Aorta (tissue), 5 donors: Measurements from ENCODE around the gene CELSR1. TPM values are rescaled to one million over a fixed set of nuclear protein-coding genes. Genes with fewer than 3 reads are reported as not detected.

Experiments
- ATAC-seq: fragments of 200-7000 bp; cut with Tn5 transposase; one replicate; pipeline ENCODE4 v1.9.1; 2022; ENCODE audit warnings: moderate library complexity; ENCODE audit not compliant: low FRiP score
- DNase-seq, 2 donors: peaks; one replicate each; pipeline ENCODE4 v3.0.0-alpha.2; 2020
- H3K27ac ChIP-seq, 2 donors: one replicate each; pipeline ENCODE4 v1.5.1; 2013; ENCODE audit warnings: low read length in 2 of 2, mild to moderate bottlenecking in 2 of 2, moderate library complexity in 2 of 2, control low read depth in 1 of 2, inconsistent platforms in 1 of 2, low read depth in 1 of 2
- H3K27me3 ChIP-seq, 2 donors: one replicate each; pipeline ENCODE4 v1.6.1; 2013; ENCODE audit warnings: control low read depth in 1 of 2, low read length in 1 of 2, mild to moderate bottlenecking in 1 of 2, moderate library complexity in 1 of 2; ENCODE audit not compliant: insufficient read depth in 2 of 2, control insufficient read depth in 1 of 2
- H3K36me3 ChIP-seq, 2 donors: one replicate each; pipeline ENCODE4 v1.6.1; 2013; ENCODE audit warnings: control low read depth in 1 of 2, low read length in 1 of 2, mild to moderate bottlenecking in 1 of 2; ENCODE audit not compliant: insufficient read depth in 2 of 2, control insufficient read depth in 1 of 2
- H3K4me1 ChIP-seq, 2 donors: one replicate each; pipeline ENCODE4 v1.6.1; 2013; ENCODE audit warnings: low read length in 2 of 2, control low read depth in 1 of 2, mild to moderate bottlenecking in 1 of 2, moderate library complexity in 1 of 2; ENCODE audit not compliant: insufficient read depth in 2 of 2, control insufficient read depth in 1 of 2
- H3K4me3 ChIP-seq, 2 donors: one replicate each; pipeline ENCODE4 v1.5.1; 2013; ENCODE audit warnings: low read length in 2 of 2, control low read depth in 1 of 2, mild to moderate bottlenecking in 1 of 2
- H3K9me3 ChIP-seq: one replicate; pipeline ENCODE4 v1.6.1; 2013; ENCODE audit warnings: mild to moderate bottlenecking, low read length; ENCODE audit not compliant: control insufficient read depth
- WGBS, 2 donors: extraction: QIAGEN DNeasy Blood & Tissue Kit; methylation state at CpG; one replicate each; pipeline ENCODE4 v1.1.7; 2013; 5-methylcytosine and 5-hydroxymethylcytosine counted together
- intact Hi-C, 2 donors: fragments of 100-400 bp; cut with DNase I; formaldehyde crosslinking; loops; one replicate each; pipeline versions ENCODE4 v1.14.2 to v1.15.0; 2022
- polyA plus RNA-seq, 2 donors: library from polyadenylated mRNA; stranded (reverse); fragments of 200-250 nt; gene quantifications; one replicate each; pipeline ENCODE4 v1.2.3, GENCODE V29; 2013
- total RNA-seq, 2 donors: library from RNA; stranded (reverse); fragmentation: NEBNext Ultra II Directional; extraction: Animal tissue kit (Norgen Biotek cat#: 25700); gene quantifications; one replicate each; pipeline ENCODE4 v1.2.1, GENCODE V29; 2021
- donor health status: healthy with polysubstance abuse.
- donor health status: Bipolar disorder and iron deficiency.
- donor health status: DM: no; HTN: no; CAD: no.
- donor health status: DM: no; HTN: no; CAD: no.
- donor health status: DM: yes; HTN: yes; CAD: no.

CELSR1 gene
- total and polyA plus RNA-seq, 4 donors: 0.15 to 3.0 (median 1.3) TPM

DNA sequence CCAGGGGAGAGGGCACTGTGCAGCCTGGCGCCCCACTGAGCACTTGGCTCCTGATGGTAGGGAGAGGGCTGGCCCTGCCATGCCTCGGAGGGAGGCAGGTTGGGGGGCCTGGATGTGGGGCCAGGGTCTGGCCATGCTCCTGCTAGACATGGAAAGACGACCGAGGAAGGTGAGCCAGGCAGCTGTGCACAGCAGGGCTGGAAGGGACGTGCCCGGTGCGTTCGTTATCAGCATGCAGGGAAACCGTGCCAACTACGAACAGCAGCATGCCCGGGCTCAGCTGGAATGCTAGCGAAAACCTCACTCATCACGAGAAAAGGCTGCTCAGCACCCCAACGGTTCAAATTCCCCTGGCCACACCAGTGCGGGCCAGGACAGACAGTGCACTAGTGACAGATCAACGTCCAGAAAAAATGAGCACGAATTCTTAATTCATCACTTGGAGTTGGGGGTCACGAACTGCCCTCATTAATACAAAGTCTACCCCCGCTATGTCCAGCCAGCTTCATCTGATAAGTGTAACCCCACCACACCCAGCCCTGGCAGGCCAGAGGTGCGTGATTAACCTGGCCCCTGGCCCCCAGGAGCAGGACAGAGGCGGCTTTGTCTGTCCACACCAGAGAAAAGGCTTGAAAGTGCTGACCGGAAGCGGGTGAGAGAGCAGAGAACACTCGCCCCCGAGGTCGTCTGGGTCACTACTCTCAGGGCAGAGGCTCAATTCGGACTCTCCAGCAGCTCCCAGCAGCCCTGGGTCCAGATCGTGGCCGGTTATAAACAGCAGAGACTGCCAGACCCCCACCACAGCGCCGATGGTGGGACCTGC, 84.2 kb downstream of the CELSR1 start:
- Histone ChIP-seq H3K9me3 (no peaks in the 10 kb centered on the region), H3K4me3 (no peak overlapping the region), H3K4me1 (no peaks in the 10 kb centered on the region), H3K27me3 (no peaks in the 10 kb centered on the region), H3K27ac (no peak overlapping the region), H3K36me3 (no peaks in the 10 kb centered on the region)
- ATAC-seq (no peak), DNase-seq (no peak)
- intact Hi-C loops: no loop called here
- 49 to 50% methylated on average over 31 of the region's 31 CpGs for whole genome bisulfite sequencing, 2 donors

- DNase-seq (no peak), ATAC-seq (no peak)
- no peaks in the 10 kb centered on the region for H3K27me3 ChIP-seq
- intact Hi-C loops: no loop called here
- no peaks in the 10 kb centered on the region for H3K9me3 ChIP-seq
- no peak overlapping the region for H3K4me3 ChIP-seq
- no peaks in the 10 kb centered on the region for H3K36me3 ChIP-seq
- 74 to 78% methylated on average over 16 of the region's 16 CpGs for WGBS, 2 donors
- no peak overlapping the region for H3K27ac ChIP-seq
- no peaks in the 10 kb centered on the region for H3K4me1 ChIP-seq
These were observed 85.0 kb downstream of the CELSR1 start for GRCh38 chr22:46452195-46453005.

- H3K9me3 ChIP-seq: no peaks in the 10 kb centered on the region
- no peak overlapping the region for H3K4me3 ChIP-seq
- 85 to 89% methylated on average over 12 of the region's 12 CpGs for WGBS, 2 donors
- intact Hi-C loops: no loop called here
- no peak overlapping the region for H3K27ac ChIP-seq
- ATAC-seq: no peak
- H3K4me1 ChIP-seq: no peaks in the 10 kb centered on the region
- no peak for DNase-seq
- no peaks in the 10 kb centered on the region for H3K36me3 ChIP-seq
- H3K27me3 ChIP-seq: no peaks in the 10 kb centered on the region
These were observed 85.7 kb downstream of the CELSR1 start for GRCh38 chr22:46451741-46452140.

DNA sequence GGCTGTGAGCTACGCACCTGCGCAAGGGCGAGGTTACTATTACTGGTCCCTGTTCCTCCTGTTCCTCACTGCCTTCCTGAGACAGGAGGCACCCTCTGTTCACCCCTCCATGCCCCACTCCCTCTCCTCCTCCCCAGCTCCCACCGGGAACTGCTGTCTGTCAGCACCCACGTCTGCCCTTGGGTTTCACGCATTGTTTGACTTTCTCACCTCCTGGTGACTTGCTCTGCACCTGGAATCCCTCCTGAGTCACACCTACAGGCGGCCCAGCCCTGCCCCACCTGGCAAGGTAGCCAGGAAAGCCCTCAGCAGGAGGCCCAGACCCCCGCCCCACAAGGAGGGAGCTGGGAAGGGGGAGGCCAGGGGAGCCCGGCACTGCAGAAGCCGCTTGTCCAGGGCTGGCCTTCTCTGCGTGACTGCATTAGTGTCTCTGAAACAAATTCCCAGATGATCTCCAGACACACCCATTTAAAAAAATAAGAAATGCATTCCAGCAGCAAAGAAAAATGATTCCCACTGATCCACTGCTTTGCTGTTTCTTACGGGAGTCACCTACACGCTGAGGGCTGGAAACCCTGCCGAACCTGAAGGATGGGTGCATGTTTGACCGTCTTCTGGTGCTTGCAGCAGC, 86.4 kb downstream of the CELSR1 start:
- no peak for ATAC-seq
- Histone ChIP-seq H3K9me3 (no peaks in the 10 kb centered on the region), H3K27ac (no peak overlapping the region), H3K27me3 (no peaks in the 10 kb centered on the region), H3K36me3 (no peaks in the 10 kb centered on the region), H3K4me3 (no peak overlapping the region), H3K4me1 (no peaks in the 10 kb centered on the region)
- DNase-seq: no peak
- intact Hi-C loops: no loop called here
- 92 to 95% methylated on average over 15 of the region's 15 CpGs for WGBS, 2 donors

- Histone ChIP-seq H3K36me3 (no peaks in the 10 kb centered on the region), H3K4me1 (no peaks in the 10 kb centered on the region), H3K27me3 (no peaks in the 10 kb centered on the region), H3K27ac (no peak overlapping the region), H3K4me3 (no peak overlapping the region), H3K9me3 (no peaks in the 10 kb centered on the region)
- ATAC-seq (no peak), DNase-seq (no peak)
- 94 to 95% methylated on average over 16 of the region's 16 CpGs for WGBS, 2 donors
- intact Hi-C loops: no loop called here
These were observed 87.3 kb downstream of the CELSR1 start for GRCh38 chr22:46449974-46450745.

- Histone ChIP-seq H3K36me3 (no peaks in the 10 kb centered on the region), H3K4me1 (no peaks in the 10 kb centered on the region), H3K4me3 (no peak overlapping the region), H3K27me3 (no peaks in the 10 kb centered on the region), H3K9me3 (no peaks in the 10 kb centered on the region), H3K27ac (no peak overlapping the region)
- DNase-seq (no peak), ATAC-seq (no peak)
- intact Hi-C loops: no loop called here
- whole genome bisulfite sequencing, 2 donors: 68 to 92% methylated on average over 2 of the region's 2 CpGs
These were observed 88.2 kb downstream of the CELSR1 start for GRCh38 chr22:46449116-46449691.

- no peak for ATAC-seq
- H3K9me3 ChIP-seq: no peaks in the 10 kb centered on the region
- no peaks in the 10 kb centered on the region for H3K4me1 ChIP-seq
- H3K4me3 ChIP-seq: no peak overlapping the region
- WGBS, 2 donors: 90 to 93% methylated on average over 6 of the region's 6 CpGs
- no peak for DNase-seq
- H3K36me3 ChIP-seq: no peaks in the 10 kb centered on the region
- H3K27me3 ChIP-seq: no peaks in the 10 kb centered on the region
- intact Hi-C loops: no loop called here
- H3K27ac ChIP-seq: no peak overlapping the region
These were observed 89.1 kb downstream of the CELSR1 start for GRCh38 chr22:46448333-46448732.

DNA sequence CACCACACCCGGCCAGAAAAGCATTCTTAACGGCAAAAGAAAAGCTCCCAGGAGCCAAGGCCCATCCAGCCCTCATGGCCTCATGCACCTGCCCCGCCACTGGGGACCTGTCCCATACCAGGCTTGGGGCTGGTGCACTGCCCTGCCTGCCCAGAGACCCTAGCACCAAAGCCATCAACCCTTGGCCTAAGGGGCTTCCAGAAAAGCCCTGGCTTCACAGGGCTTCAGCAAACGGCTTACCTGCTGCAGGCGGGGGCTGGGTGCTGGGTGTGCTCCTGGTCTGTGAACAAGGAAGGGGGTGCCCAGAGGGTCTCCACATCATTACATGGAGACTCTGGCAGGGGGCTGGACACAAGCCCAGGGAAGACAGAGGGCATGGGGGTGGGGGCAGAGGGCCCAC, 89.5 kb downstream of the CELSR1 start:
- intact Hi-C loops: no loop called here
- DNase-seq (no peak), ATAC-seq (no peak)
- no peaks in the 10 kb centered on the region for H3K9me3 ChIP-seq
- H3K27ac ChIP-seq: no peak overlapping the region
- no peaks in the 10 kb centered on the region for H3K27me3 ChIP-seq
- no peaks in the 10 kb centered on the region for H3K4me1 ChIP-seq
- H3K4me3 ChIP-seq: no peak overlapping the region
- 93 to 97% methylated on average over 5 of the region's 5 CpGs for WGBS, 2 donors
- H3K36me3 ChIP-seq: no peaks in the 10 kb centered on the region
